GM12864 (cell line): ENCODE results near the gene CRYL1.

Source experiments
- DNase-seq: peaks from one replicate; pipeline ENCODE4 v3.0.0-alpha.2; 2011; ENCODE audit warnings: low read depth
- H3K4me3 ChIP-seq: 2 replicates; pipeline ENCODE4 v1.5.1; 2011; ENCODE audit warnings: mild to moderate bottlenecking, low read depth, low read length, control low read depth
- CTCF ChIP-seq: IDR thresholded peaks from 2 replicates; pipeline ENCODE4 v1.5.1; 2011; ENCODE audit warnings: low read depth, mild to moderate bottlenecking, moderate library complexity, low read length, control low read depth, inconsistent platforms; ENCODE audit errors: missing control alignments

CRYL1 gene

GRCh38 chr13:20473888-20474287 lies 51.8 kb downstream of the CRYL1 start:
- TF ChIP-seq CTCF, result no peak
- no peak for DNase-seq
- no peak overlapping the region for H3K4me3 ChIP-seq

GRCh38 chr13:20473139-20473538 lies 52.5 kb downstream of the CRYL1 start:
- TF ChIP-seq CTCF, result no peak
- DNase-seq, result no peak

DNA sequence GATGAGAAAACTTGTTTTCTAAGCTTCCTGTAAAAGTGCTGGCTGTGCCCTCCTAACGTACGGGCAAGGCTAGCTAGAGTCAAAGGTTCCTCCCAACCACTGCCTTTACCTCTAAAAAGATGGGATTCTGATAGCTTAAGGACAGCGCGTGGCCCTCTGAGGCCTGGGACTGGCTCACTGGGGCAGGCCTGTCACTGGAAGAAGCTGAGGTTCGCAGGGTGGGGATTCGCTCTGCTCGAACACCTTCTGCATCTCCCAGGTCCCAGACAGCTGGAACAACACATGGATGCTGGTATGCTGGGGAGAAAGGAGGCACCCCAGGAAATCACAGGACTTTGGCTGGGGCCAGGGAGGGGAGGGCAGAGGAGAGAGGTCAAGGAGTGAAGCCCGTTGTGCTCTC lies 53.1 kb downstream of the CRYL1 start:
- no peak for TF ChIP-seq CTCF
- no peak for DNase-seq
- no peak overlapping the region for H3K4me3 ChIP-seq

More at GRCh38 chr13:20473139-20473538, 52.5 kb downstream of the CRYL1 start:
- no peak overlapping the region for H3K4me3 ChIP-seq

GRCh38 chr13:20470136-20470535 lies 55.5 kb downstream of the CRYL1 start:
- DNase-seq, result no peak
- H3K4me3 ChIP-seq, result no peak overlapping the region
- TF ChIP-seq CTCF, result no peak

- DNase-seq, result no peak
- TF ChIP-seq CTCF, result no peak
- no peak overlapping the region for H3K4me3 ChIP-seq
Observed at GRCh38 chr13:20466371-20466770, 59.3 kb downstream of the CRYL1 start.

DNA sequence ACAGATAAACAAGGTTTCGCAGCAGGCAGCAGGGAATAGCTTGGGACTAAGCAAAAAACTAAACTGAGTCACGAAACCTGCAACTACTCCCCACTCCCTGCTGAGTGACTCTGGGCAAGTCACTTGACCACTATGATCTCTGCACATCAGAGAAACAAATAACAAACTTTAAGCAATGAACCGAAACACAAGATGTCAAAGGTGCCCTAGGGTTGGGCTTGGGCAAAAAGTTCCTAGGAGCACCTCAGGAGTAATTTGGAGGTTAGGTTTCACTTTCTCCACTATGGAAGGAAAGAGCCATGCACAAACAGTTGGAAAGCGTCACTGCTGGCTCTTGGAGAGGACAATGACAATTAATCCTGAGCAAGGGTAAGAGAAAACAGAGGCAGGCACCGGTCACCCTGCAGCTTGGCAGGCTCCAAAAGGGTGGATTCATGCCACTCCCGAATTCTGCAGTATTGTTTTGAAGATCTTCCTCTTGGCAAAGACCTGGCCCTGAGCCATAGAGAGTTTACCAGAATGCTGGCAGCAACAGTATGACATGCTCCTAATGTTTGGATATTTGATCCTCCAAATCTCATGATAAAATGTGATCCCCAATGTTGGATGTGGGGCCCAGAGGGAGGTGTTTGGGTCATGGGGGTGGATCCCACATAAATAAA lies 60.3 kb downstream of the CRYL1 start:
- H3K4me3 ChIP-seq, result no peak overlapping the region

More for the DNA sequence above, 60.3 kb downstream of the CRYL1 start:
- DNase-seq, result no peak
- TF ChIP-seq CTCF, result no peak
